ENCODE measurements around the gene OLFM1. TPM values are rescaled to one million over a fixed set of nuclear protein-coding genes. Genes with fewer than 3 reads are reported as not detected.
A peak's percentile ranks its signal among the peaks of the same experiment; 100 is the strongest.

Gene OLFM1
- total RNA-seq, 2 experiments from 2014 or later = not detected

- Mint-ChIP-seq H3K4me1 (no peaks in the 10 kb centered on the region), H3K9me3 (ENCODE audit: low read depth) (no peaks in the 10 kb centered on the region), H3K4me3 (no peak overlapping the region), H3K27me3 (no peaks in the 10 kb centered on the region), H3K27ac (no peak overlapping the region), H3K36me3 (ENCODE audit: low read depth) (no peaks in the 10 kb centered on the region)
- CTCF ChIA-PET = interaction anchor here (0.7 kb wide), 1 partner anchor 24 kb away, joined by 3 read pairs; no protein-coding TSS in a partner anchor
- intact Hi-C loops (cut with DNase I, micrococcal nuclease) = no loop called here
- no peak for ATAC-seq
- POLR2A ChIA-PET = no interaction called here
- DNase-seq = no peak
Observed at GRCh38 chr9:135122316-135122715, 34.8 kb downstream of the OLFM1 start.

- H3K9me3 Mint-ChIP-seq (ENCODE audit: low read depth) = no peaks in the 10 kb centered on the region
- POLR2A ChIA-PET = no interaction called here
- H3K4me3 Mint-ChIP-seq = no peak overlapping the region
Observed at GRCh38 chr9:135123126-135123772, 35.8 kb downstream of the OLFM1 start.

GRCh38 chr9:135123773-135124134 lies 36.3 kb downstream of the OLFM1 start:
- Mint-ChIP-seq H3K27ac (no peak overlapping the region), H3K4me3 (no peak overlapping the region), H3K27me3 (peaks cover 3% of the 10 kb centered on the region), H3K36me3 (ENCODE audit: low read depth) (no peaks in the 10 kb centered on the region), H3K4me1 (no peaks in the 10 kb centered on the region), H3K9me3 (ENCODE audit: low read depth) (no peaks in the 10 kb centered on the region)
- ATAC-seq (no peak), DNase-seq (no peak)
- intact Hi-C loops (cut with DNase I, micrococcal nuclease) = no loop called here
- POLR2A ChIA-PET = no interaction called here
- CTCF ChIA-PET = interaction anchor here (0.6 kb wide), 1 partner anchor 360 kb away, joined by 3 read pairs; no protein-coding TSS in a partner anchor

More at GRCh38 chr9:135123126-135123772, 35.8 kb downstream of the OLFM1 start:
- intact Hi-C loops (cut with DNase I, micrococcal nuclease) = no loop called here
- no peaks in the 10 kb centered on the region for H3K36me3 Mint-ChIP-seq (ENCODE audit: low read depth)
- peaks cover 3% of the 10 kb centered on the region for H3K27me3 Mint-ChIP-seq
- ATAC-seq = no peak
- H3K4me1 Mint-ChIP-seq = no peaks in the 10 kb centered on the region
- DNase-seq = no peak
- CTCF ChIA-PET = no interaction called here
- no peak overlapping the region for H3K27ac Mint-ChIP-seq

DNA sequence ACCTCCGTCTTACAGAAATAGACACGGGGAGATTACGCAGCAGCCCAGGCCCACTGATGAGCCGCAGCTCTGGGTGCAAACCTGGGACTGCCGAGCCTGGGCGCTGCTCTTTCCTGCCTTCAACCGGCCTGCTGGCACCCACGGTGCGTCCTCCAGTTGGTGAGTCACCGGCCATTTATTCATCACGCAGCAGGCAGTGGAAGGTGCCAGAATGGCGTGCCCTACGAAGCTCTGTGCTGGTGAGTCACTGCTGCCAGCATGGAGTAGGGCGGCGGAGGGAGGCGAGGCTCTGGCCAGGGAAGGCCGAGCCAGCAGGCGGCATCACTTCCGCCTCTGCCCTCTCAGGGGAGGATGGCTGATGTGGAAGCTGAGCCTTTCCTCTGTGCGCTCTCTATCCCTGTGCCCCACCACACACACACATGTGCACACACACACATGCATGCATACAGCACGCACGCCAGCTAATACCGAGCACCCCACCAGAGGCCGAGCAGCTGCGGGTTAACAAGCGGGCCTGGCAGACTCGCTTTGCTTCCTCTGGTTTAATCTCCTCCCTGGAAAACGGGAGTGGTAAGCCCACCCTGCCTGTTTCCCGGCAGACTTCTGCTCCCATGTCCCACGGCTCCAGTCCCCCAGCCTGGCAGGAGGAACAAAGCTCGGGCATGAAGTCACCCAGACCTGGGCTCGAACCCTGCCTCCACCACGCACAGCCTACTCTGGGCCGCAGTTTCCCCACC lies 39.2 kb downstream of the OLFM1 start:
- CTCF ChIA-PET = no interaction called here
- Mint-ChIP-seq H3K9me3 (ENCODE audit: low read depth) (peaks cover 3% of the 10 kb centered on the region), H3K4me3 (no peak overlapping the region), H3K4me1 (peaks cover 9% of the 10 kb centered on the region), H3K27ac (no peak overlapping the region), H3K27me3 (peaks cover 4% of the 10 kb centered on the region), H3K36me3 (ENCODE audit: low read depth) (no peaks in the 10 kb centered on the region)
- POLR2A ChIA-PET = no interaction called here
- intact Hi-C loops (cut with DNase I, micrococcal nuclease) = no loop called here
- ATAC-seq (no peak), DNase-seq (no peak)

- Mint-ChIP-seq H3K4me3 (no peak overlapping the region), H3K27me3 (peaks cover 11% of the 10 kb centered on the region), H3K27ac (no peak overlapping the region), H3K36me3 (ENCODE audit: low read depth) (no peaks in the 10 kb centered on the region), H3K4me1 (peaks cover 9% of the 10 kb centered on the region), H3K9me3 (ENCODE audit: low read depth) (peaks cover 3% of the 10 kb centered on the region)
- ChIA-PET POLR2A (no interaction called here), CTCF (no interaction called here)
- ATAC-seq = no peak
- no peak for DNase-seq
- intact Hi-C loops (cut with DNase I, micrococcal nuclease) = no loop called here
Observed at GRCh38 chr9:135127718-135128670, 40.5 kb downstream of the OLFM1 start.

DNA sequence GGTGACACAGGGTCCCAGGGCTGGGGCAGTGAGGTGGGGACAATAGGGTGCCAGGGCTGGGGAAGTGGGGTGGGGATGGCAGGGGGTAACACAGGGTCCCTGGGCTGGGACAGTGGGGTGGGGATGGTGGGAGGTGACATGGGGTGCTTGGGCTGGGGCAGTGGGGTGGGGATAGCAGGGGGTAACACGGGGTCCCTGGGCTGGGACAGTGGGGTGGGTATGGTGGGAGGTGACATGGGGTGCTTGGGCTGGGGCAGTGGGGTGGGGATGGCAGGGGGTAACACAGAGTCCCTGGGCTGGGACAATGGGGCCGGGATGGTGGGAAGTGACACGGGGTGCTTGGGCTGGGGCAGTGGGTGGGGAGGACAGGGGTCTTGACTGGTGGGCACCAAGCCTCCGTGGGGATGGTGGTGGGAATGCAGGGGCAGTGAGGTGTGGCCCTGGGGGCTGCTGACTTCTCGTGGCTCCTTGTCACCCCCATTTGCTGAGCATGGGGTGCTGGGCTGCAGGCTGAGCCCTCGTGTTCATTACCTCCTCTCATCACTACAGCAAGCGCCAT lies 41.7 kb downstream of the OLFM1 start:
- peaks cover 14% of the 10 kb centered on the region for H3K27me3 Mint-ChIP-seq
- no peak for ATAC-seq
- intact Hi-C loops (cut with DNase I, micrococcal nuclease) = no loop called here
- H3K36me3 Mint-ChIP-seq (ENCODE audit: low read depth) = no peaks in the 10 kb centered on the region
- peaks cover 9% of the 10 kb centered on the region for H3K4me1 Mint-ChIP-seq
- no peak overlapping the region for H3K4me3 Mint-ChIP-seq
- H3K9me3 Mint-ChIP-seq (ENCODE audit: low read depth) = peaks cover 3% of the 10 kb centered on the region
- ChIA-PET POLR2A (no interaction called here), CTCF (no interaction called here)
- no peak for DNase-seq
- H3K27ac Mint-ChIP-seq = no peak overlapping the region

DNA sequence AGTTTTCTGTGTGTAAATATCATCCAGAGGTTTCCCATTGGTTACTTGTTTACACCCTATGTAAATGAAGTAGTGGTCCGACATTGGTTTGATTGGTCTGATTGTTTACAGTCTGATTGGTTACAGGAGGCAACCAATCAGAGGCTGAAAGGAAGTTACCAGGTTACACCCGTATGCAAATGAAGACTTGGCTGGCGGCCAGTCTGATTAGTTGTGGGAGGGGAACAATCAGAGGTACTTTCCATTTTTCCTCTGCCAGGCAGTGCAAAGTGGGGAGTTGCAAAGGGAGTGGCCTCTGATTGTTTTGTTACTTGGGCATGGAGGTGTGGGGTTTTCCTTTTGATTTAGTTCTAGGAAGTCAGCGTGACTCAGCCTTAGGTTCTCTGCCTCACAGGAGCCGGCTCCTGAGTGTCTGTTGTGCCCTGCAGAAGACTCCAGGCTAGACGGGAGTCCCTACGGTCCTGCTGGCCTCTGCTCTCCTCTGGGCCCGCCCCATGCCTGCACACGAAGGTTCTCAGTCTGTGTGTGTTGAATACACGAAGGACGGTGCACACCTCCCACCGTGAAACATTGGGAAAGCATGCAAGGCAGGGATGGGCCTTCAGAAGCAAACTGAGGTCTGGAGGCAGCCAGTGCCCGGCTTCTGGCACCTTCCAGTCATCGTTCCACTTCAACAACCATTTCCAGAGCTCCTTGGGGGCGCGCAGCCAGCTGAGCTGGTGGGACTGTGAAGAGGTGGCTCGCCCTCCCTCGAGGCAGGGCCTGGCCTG lies 42.9 kb downstream of the OLFM1 start:
- ATAC-seq (peak; percentile 88), DNase-seq (peak; percentile 86)
- Mint-ChIP-seq H3K4me1 (peaks cover 9% of the 10 kb centered on the region), H3K4me3 (no peak overlapping the region), H3K36me3 (ENCODE audit: low read depth) (no peaks in the 10 kb centered on the region), H3K27me3 (peaks cover 14% of the 10 kb centered on the region), H3K9me3 (ENCODE audit: low read depth) (peaks cover 3% of the 10 kb centered on the region), H3K27ac (no peak overlapping the region)
- CTCF ChIA-PET = no interaction called here
- POLR2A ChIA-PET = no interaction called here
- intact Hi-C loops (cut with DNase I, micrococcal nuclease) = no loop called here

- Mint-ChIP-seq H3K27me3 (peaks cover 14% of the 10 kb centered on the region), H3K4me1 (peaks cover 9% of the 10 kb centered on the region), H3K9me3 (ENCODE audit: low read depth) (peaks cover 3% of the 10 kb centered on the region), H3K4me3 (no peak overlapping the region), H3K36me3 (ENCODE audit: low read depth) (no peaks in the 10 kb centered on the region), H3K27ac (no peak overlapping the region)
- ChIA-PET POLR2A (no interaction called here), CTCF (no interaction called here)
- DNase-seq (no peak), ATAC-seq (no peak)
- intact Hi-C loops (cut with DNase I, micrococcal nuclease) = no loop called here
Observed at GRCh38 chr9:135131488-135131887, 44.0 kb downstream of the OLFM1 start.

DNA sequence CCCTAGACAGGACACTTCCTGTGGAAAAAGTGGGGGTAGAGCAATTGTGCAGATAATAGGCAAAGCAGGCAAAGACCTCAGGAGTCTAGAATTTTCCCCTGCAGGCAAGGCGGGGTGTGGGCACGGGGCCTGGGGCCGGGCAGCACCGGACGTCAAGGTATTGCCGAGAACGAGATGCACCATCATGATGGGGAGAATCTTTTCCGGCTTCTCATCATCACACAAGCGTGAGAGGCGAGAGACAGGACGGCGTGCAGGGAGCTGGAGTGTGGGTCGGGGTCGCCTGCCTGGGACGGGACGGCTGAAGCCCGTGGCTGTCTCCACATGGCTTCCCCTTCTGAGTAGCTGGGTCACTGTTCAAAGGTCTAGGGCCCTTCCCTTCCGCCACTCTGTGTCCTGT lies 44.5 kb downstream of the OLFM1 start:
- H3K9me3 Mint-ChIP-seq (ENCODE audit: low read depth) = peaks cover 3% of the 10 kb centered on the region
- H3K4me3 Mint-ChIP-seq = no peak overlapping the region
- H3K27me3 Mint-ChIP-seq = peaks cover 17% of the 10 kb centered on the region
- intact Hi-C loops (cut with DNase I, micrococcal nuclease) = no loop called here
- no peak overlapping the region for H3K27ac Mint-ChIP-seq
- peaks cover 9% of the 10 kb centered on the region for H3K4me1 Mint-ChIP-seq
- DNase-seq (no peak), ATAC-seq (no peak)
- no peaks in the 10 kb centered on the region for H3K36me3 Mint-ChIP-seq (ENCODE audit: low read depth)
- CTCF ChIA-PET = interaction anchor here (0.7 kb wide), 1 partner anchor 1321 kb away, joined by 3 read pairs; no protein-coding TSS in a partner anchor
- POLR2A ChIA-PET = no interaction called here

DNA sequence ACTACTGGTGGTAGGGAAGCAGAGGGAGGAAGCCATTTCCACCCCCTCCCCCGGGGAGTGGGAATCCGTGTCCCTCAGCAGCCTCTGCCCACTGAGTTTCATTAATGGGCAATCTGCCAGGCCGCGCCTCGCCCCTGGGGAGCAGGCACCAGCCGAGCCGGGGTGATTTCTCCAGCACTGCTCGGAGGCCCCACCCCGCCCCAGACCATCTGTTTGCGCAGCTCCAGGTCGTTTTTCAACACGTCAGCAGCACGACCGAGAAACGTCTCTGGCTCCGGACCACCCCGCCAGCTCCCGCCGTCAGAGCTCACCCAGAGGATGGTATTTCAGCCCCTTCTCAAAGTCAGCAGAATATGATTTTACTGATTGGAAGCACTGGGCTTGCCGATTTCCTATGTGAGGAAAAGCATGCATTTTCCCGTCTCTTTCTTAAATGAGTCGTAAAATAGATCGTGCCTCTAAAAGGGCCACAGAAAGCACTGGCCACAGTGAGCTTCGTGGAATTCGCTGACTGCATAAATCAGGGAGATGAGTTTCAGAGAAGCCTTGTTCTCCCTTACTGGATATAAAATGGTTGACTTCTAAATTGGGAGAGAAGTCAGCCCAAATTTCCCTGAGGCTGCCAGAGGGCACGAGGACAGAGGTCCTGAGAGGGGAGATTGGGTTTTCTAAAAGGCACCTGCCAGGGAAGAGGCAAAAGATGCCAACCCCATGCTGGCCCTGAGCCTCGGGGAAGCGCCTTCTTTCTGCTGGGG lies 47.0 kb downstream of the OLFM1 start:
- intact Hi-C loops (cut with DNase I, micrococcal nuclease) = no loop called here
- ChIA-PET POLR2A (no interaction called here), CTCF (interaction anchor here (0.7 kb wide), 1 partner anchor 227 kb away, joined by 3 read pairs; no protein-coding TSS in a partner anchor)
- Mint-ChIP-seq H3K9me3 (ENCODE audit: low read depth) (peaks cover 3% of the 10 kb centered on the region), H3K36me3 (ENCODE audit: low read depth) (no peaks in the 10 kb centered on the region), H3K27me3 (peaks cover 15% of the 10 kb centered on the region), H3K27ac (no peak overlapping the region), H3K4me1 (peaks cover 9% of the 10 kb centered on the region), H3K4me3 (no peak overlapping the region)
- no peak for DNase-seq
- ATAC-seq = no peak
